Measurements from ENCODE around the gene SOX10. TPM values are rescaled to one million over a fixed set of nuclear protein-coding genes. Genes with fewer than 3 reads are reported as not detected.

SOX10 gene
- total RNA-seq, 1 experiment from 2014 or later = not detected

- H3K27ac ChIP-seq (ENCODE audit: low read length) = no peak overlapping the region
Observed at GRCh38 chr22:37971475-37972434, 12.6 kb downstream of the SOX10 start.

GRCh38 chr22:37970864-37971263 is 13.5 kb downstream of the SOX10 start:
- Histone ChIP-seq H3K27ac (ENCODE audit: low read length) (no peak overlapping the region), H3K4me3 (ENCODE audit: low read depth in 2 of 2, low read length in 2 of 2) (no peak overlapping the region), H3K4me1 (ENCODE audit: control insufficient read depth, insufficient read depth, low read length) (no peaks in the 10 kb centered on the region), H3K36me3 (ENCODE audit: control insufficient read depth, insufficient read depth, low read length) (no peaks in the 10 kb centered on the region), H3K27me3 (ENCODE audit: control insufficient read depth, insufficient read depth, low read length) (no peaks in the 10 kb centered on the region), H3K9me3 (ENCODE audit: control insufficient read depth, insufficient read depth, low read depth, low read length) (no peaks in the 10 kb centered on the region)
- TF ChIP-seq POLR2AphosphoS5 (IDR thresholded peaks at IDR 0.05; ENCODE audit: low read depth, low read length) (no peak), TCF7L2 (IDR thresholded peaks at IDR 0.05; ENCODE audit: low read depth, low read length) (no peak), REST (IDR thresholded peaks at IDR 0.05; ENCODE audit: insufficient read depth in 1 of 2, low read depth in 2 of 2, low read length in 1 of 2) (no peak), SIN3A (IDR thresholded peaks at IDR 0.05; ENCODE audit: borderline replicate concordance, insufficient read depth, low read depth, low read length) (no peak)
- TF ChIP-seq, protein P1, sequence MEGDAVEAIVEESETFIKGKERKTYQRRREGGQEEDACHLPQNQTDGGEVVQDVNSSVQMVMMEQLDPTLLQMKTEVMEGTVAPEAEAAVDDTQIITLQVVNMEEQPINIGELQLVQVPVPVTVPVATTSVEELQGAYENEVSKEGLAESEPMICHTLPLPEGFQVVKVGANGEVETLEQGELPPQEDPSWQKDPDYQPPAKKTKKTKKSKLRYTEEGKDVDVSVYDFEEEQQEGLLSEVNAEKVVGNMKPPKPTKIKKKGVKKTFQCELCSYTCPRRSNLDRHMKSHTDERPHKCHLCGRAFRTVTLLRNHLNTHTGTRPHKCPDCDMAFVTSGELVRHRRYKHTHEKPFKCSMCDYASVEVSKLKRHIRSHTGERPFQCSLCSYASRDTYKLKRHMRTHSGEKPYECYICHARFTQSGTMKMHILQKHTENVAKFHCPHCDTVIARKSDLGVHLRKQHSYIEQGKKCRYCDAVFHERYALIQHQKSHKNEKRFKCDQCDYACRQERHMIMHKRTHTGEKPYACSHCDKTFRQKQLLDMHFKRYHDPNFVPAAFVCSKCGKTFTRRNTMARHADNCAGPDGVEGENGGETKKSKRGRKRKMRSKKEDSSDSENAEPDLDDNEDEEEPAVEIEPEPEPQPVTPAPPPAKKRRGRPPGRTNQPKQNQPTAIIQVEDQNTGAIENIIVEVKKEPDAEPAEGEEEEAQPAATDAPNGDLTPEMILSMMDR (IDR thresholded peaks at IDR 0.05) = no peak
- ChIA-PET POLR2A (interaction anchor here (0.6 to 0.8 kb wide), 2 partner anchors 16 to 41 kb away, joined by 3 to 8 read pairs; no protein-coding TSS in a partner anchor), CTCF (no interaction called here)
- ATAC-seq (no peak), DNase-seq (ENCODE audit: low read depth, low spot score) (no peak)
- intact Hi-C loops (cut with micrococcal nuclease; ENCODE audit: unreplicated experiment) (no loop called here), in situ Hi-C loops (cut with HindIII; ENCODE audit: low pct_unique_long_range_greater_than_20kb, low sequenced_read_pairs) (no loop called here)
- no TSS peak for BruUV-seq (replicated peaks)

More at GRCh38 chr22:37971475-37972434, 12.6 kb downstream of the SOX10 start:
- POLR2A ChIA-PET = no interaction called here
- Histone ChIP-seq H3K4me3 (ENCODE audit: low read depth in 2 of 2, low read length in 2 of 2) (no peak overlapping the region), H3K36me3 (ENCODE audit: control insufficient read depth, insufficient read depth, low read length) (no peaks in the 10 kb centered on the region), H3K9me3 (ENCODE audit: control insufficient read depth, insufficient read depth, low read depth, low read length) (no peaks in the 10 kb centered on the region), H3K27me3 (ENCODE audit: control insufficient read depth, insufficient read depth, low read length) (no peaks in the 10 kb centered on the region), H3K4me1 (ENCODE audit: control insufficient read depth, insufficient read depth, low read length) (no peaks in the 10 kb centered on the region)
- CTCF ChIA-PET = interaction anchor here (0.6 kb wide), 1 partner anchor 132 kb away, joined by 3 read pairs; no protein-coding TSS in a partner anchor
- DNase-seq (ENCODE audit: low read depth, low spot score) = no peak
- no peak for ATAC-seq
- no peak for TF ChIP-seq REST (IDR thresholded peaks at IDR 0.05; ENCODE audit: insufficient read depth in 1 of 2, low read depth in 2 of 2, low read length in 1 of 2)
- TF ChIP-seq TCF7L2 (IDR thresholded peaks at IDR 0.05; ENCODE audit: low read depth, low read length) = no peak
- no peak for TF ChIP-seq SIN3A (IDR thresholded peaks at IDR 0.05; ENCODE audit: borderline replicate concordance, insufficient read depth, low read depth, low read length)
- TF ChIP-seq, protein P1 (IDR thresholded peaks at IDR 0.05) = no peak
- no peak for TF ChIP-seq POLR2AphosphoS5 (IDR thresholded peaks at IDR 0.05; ENCODE audit: low read depth, low read length)
- intact Hi-C loops (cut with micrococcal nuclease; ENCODE audit: unreplicated experiment) = no loop called here
- no TSS peak for BruUV-seq (replicated peaks)
- in situ Hi-C loops (cut with HindIII; ENCODE audit: low pct_unique_long_range_greater_than_20kb, low sequenced_read_pairs) = no loop called here

Measured in Panc1 (cell line).